GM21515 (cell line): ENCODE data around the gene APLN.
A peak's percentile ranks its signal among the peaks of the same experiment; 100 is the strongest.

Source experiments
- ATAC-seq: cut with Tn5 transposase; IDR thresholded peaks from one replicate; pipeline ENCODE4 v1.9.1; 2021; ENCODE audit not compliant: unreplicated experiment

The APLN gene

DNA sequence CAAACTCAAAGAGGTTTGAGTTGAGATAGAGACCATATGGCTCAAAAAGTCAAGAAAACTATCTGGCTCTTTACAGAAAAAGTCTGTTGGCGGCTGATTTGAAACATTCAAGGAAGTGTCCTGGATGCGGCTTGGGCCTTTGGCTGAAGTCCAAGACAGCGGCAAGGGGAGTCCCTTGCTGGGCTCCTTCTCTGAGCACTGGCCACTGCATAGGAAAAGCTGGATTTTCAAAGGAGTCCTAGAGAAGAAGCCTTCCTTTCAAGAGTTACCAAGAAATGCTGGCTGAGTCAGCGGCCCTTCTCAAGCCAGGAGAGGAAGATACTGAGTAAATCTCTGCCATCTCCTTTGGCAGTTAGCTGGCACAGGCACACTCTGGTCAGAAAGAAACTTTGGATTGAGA, 12.1 kb downstream of the APLN start:
- no peak for ATAC-seq

DNA sequence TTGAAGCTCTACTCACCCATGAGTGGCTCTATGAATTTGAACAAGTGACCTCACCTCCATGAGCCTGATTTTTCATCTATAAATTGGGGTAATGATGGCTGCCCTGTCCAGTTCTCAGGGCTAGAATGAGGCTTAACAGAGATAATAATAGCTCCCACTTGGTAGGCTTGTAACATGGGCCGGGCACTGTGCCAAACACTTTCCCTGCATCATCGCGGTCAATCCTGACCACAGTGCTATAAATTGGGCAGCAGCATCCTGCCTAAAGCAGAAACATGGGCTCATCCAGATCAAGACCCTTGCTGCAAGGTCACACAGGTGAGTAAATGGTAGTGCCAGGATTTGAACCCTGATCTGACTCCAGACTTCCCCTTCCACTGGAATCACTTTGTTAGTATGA, 12.8 kb downstream of the APLN start:
- no peak for ATAC-seq

DNA sequence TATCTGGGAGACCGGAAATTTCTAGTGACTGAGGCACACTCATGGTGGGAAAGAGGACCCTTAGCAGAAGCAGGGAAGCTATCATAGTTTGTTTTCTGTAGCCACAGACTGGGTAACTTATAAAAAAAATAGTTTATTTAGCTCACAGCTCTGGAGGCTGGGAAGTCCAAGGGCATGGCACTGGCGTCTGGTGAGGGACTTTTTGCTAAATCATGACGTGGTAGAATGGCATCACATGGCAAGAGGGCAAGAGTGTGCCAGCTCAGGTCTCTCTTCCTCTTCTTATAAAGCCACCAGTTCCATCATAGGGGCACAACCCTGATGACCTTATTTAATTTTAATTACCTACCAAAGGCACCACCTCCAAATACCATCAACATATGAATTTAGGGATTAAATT, 13.3 kb downstream of the APLN start:
- ATAC-seq = no peak

DNA sequence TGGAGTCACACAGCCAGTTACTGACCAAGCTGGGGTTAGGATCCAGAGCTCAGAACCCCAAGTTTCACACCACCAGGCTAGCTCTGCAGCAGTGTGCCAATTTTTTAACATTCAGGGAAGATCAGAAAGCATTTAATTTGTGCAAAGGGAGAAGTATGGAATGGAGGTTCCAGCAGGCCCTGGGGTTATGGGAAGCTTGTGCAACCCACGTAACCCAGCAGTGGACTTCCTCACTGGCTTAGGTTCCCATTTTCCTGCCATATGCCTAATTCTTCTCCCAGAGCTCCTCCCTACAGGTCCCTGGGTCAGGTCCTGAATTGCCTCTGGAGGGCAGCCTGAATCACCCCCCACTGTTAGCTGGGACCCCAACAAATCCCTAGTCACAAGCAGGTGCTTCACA, 14.0 kb downstream of the APLN start:
- ATAC-seq = no peak

DNA sequence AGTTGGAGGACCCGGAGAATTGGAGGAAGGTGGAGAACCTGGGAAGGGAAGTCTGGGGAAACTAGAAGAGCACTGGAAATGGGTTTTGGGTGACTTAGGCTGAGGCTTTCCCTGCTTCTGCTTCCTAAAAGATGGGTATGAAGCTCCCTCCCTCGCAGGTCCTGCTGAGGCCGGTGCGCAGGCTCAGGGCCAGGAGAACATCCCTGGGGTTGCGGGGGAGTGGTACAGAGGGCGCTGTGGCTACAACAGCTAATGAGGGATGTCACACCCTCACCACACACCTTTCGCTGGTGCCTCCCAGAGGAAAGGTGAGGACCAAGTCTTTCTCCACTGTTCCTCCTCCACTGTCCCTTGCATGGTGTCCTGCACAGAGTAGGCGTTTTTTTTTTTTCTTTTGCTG, 15.8 kb downstream of the APLN start:
- no peak for ATAC-seq

DNA sequence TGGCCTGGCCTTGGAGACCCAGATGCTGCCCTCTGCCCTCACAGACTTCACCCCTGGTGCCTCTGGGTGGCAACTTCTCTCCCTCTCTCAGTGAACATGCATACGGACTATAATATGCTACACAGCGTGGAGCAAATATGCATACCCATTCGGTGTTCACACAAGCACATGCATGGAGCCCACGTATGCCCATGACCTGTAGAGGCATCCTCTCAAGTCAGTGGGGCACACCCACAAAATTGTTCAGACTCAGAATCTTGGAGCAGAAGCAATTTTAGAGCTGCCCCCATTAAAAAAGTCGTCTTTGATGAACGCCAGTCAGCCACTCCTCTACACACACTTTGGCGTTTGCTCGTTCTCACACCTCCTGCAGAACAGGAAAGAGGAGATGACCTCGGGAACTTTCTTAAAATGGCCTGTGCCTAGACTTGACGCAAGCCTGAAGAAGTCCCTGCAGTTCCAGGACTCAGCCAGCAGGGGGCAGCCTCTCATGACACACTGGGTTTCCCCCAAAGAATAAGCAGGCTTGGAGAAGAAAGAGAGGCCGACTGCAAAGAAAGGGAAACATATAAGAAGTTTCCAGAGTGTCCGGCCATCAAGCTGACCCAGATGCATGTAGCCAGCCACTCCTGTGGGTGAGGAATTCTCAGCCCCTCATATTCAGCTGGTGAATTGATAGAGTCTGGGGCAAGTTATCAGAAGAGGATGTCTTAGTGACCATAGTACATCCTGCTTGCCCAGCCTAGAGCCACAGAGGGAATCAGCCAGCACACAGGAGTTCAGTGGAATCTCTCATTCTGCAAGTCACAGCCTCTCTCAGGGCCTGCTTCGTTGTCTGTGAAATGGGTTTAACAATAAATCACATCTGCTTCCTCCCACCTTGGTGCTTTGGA, 17.3 kb downstream of the APLN start:
- ATAC-seq = peak; percentile 64

DNA sequence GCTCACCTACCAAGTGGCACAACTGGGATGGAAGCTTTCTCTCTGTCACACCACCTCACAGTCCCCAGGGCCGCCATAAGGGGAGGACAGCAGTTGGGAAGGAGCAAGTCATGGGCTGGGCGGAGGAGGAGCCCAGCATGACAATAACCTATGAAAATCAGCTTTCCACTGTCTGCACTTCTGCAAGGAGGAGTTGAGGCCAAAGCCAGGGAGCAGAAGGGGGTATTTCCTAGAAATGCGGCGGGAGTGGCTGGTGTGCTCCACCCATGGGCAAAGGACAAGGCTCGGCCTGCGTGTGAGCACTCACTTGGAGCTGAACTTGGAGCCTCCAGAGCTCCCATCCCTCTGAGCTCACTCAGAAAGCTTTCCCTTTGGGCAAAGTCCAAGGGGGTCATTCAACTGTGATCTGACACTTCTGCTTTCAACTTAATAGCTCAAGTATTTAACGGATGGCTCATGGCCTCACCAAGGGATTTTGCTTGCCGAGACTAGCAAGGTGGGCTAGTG, 18.5 kb downstream of the APLN start:
- no peak for ATAC-seq

DNA sequence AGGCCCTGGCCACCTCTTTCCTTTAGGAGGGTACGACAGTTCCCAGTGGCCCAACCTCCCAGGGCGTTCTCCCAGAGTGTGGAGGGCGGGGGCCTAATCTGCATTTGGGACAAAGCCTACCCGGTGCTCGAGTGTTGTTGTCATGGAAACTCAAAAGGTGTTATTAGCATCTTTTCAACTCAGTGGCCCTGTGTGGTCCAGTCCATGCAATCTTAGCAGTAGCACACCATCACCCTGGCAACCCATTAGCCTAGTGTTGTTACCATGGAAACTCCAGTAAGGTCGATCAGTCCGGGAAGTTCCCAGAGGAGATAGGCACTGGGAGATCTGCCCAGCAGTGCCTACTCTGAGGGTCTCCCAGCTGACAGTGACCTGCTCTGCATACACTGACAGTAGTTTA, 20.2 kb downstream of the APLN start:
- ATAC-seq = no peak

DNA sequence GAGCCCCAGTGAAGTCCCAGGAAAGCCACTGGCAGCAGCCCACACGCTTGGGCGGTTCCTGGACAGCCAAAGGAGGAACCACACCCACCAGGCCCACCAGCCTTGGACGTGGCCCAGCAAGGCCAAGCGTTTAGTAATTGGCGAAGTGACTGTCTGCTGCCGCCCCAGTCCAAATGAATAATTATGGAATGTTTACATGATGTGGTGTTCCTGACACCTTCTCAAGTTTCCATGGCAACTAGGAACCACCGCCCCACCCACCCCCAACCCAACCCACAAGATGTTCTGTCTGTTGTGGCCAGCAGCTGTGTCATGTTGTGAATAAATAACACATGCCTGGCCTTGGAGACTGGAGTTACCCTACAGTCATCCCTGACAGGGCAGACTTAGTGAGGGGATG, 22.3 kb downstream of the APLN start:
- ATAC-seq = no peak

DNA sequence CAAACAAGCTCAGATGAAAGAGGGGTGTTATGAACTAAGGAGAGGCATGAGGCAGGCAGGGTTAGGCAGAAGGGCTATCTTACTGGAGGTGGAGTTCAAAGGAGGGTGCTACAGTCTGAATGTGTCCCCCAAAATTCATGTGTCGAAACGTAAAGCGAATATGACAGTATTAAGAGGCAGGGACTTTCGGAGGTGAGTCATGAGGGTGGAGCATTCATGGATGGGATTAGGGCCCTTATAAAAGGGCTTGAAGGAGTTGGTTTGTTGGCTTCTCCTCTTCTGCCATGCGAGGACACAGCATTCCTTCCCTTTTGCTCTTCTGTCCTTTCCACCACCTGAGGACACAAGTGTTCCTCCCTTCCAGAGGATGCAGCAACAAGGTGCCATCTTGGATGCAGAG, 22.9 kb downstream of the APLN start:
- no peak for ATAC-seq

DNA sequence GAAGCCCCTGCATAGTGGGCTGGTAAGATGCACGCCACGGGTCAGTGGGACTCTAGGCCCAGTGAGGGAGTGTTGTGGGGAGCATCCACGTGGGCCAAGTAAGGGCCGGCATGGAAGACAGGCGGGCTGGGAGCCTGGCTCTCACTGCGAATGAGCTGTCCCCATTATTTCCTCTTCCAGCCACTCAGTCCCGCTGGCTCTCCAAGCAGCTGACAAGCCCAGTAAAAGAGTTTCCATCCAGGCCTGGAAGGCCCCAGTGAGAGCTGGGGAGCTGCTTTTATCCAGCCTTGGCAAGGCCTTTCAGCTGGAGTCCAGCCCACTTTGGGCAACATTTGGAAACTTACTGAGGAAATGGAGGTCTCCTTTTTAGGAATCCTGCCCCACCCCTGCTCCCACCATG, 24.9 kb downstream of the APLN start:
- no peak for ATAC-seq

DNA sequence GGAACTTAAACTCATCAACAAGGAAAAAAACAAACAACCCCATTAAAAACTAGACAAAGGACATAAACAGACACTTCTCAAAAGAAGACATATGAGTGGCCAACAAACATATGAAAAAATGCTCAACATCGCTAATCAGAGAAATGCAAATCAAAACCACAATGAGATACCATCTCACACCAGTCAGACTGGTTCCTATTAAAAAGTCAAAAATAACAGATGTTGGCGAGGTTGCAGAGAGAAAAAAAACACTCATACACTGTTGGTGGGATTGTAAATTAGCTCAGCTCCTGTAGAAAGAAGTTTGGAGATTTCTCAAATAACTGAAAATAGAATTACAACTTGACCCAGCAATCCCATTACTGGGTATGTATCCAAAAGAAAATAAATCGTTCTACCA, 28.7 kb downstream of the APLN start:
- ATAC-seq = no peak

DNA sequence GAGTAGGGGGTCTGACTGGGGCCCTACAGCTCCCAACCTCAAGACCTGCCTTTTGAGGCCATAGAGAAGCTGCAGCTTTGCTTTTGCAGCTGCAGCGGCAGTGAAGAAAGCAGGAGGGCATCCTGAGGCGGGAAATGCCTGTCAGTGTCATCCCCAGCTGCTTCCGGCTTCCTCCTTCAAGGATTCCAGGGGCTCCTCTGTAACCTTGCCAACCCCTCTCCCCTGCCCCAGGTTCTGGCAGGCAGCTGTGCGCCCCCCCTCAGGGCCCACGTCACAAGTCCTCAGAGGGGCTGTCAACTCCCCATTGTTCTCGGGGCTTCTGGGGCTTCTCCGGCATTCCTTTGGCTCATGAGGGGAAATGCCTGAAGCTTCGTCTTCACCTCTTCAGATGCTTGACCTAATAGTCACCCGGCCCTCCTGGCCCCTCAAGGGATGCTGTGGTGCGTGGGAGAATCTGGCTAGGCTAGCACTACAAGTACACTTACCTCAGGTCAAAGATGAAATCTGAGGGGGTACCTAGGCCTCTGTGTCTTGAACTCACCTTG, 31.9 kb downstream of the APLN start:
- no peak for ATAC-seq

DNA sequence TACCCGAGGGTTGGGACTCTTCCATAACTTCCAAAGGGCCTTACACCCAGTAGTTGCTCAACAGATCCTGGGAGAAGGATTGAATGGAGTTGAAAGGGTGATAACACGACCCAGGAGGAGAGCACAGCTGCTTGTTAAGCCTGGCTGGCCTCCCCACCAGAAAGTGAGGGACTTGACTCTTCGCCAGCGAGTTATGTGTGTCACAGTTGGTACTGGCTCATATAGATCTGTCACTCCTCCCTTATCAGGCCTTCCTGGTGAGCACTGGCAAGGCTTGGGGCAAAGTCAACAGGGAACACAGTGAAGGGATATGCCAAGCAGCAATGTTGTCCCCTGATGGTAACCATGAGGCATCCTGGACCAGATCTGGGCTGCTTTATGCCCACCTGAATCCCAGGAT, 35.8 kb downstream of the APLN start:
- ATAC-seq = no peak

DNA sequence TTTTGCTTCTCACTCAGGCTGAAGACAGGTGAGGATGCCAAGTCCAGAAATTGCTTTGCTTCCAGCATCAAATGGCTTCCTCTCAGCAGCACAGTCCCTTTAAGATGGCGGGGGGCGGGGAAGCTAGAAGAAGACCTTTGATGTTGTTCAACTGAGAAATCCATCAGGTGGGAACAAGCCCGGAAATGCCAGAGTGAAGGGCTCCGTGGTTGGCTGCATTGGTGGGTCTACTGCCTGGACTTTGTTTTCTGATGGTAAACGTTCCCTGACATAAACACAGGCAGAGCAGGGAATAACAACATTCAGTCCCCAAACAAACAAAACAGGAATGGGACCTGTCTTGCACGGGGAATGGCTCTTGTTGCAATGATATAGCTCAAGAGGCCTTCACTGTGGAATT, 37.3 kb downstream of the APLN start:
- no peak for ATAC-seq

DNA sequence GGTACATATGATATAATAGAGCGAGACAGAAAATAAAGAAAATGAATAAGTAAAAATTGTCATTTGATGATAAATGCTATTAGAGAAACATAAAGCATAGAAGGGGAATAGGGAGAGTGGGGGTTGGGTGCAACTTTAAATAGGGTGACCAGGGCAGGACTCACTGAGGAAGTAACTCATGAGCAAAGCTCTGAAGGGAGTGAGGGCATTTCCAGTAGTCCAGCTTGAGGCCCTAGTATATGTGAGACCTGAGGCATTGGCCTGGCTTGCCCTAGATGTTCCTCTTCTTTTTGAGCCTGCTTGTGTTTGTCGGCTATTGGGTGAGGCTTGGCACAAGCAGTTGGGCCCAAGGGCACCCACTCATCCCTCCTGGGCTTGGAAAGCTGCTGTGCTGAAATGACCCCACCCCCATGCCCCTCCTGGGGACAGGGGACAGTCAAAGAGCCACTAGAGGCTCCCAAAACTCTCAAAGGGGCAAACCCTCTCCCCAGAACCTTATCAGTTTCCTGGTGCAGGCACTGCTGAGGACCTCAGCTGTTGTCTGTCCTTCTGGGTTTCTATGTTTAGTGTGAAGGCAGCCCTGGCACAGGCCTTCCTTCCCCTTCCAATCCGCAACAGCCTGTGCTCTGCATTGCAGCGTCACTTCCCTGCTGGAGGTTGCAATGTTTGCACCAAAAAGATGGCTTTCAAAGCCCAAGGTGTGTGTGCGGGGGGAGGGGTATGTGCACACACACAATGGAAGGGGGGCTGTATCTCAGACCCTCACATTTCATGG, 40.1 kb downstream of the APLN start:
- ATAC-seq = no peak

DNA sequence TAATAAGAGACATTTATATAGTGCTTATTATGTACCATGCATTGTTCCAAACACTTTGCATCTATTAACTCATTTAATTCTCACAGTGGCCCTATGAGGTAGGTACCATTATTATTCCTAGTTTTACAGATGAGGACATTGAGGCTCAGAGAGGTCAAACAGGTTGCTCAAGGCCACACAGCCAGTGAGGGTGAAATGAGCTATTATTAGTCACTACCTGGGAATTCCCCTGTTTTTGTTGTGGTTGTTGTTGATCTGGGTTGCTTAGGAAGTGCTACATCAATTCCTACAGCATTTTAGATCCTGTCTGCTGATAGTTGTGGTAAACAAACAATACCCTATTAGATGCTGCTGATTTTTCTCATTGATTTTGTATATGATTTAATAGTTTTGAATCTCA, 41.2 kb downstream of the APLN start:
- no peak for ATAC-seq

DNA sequence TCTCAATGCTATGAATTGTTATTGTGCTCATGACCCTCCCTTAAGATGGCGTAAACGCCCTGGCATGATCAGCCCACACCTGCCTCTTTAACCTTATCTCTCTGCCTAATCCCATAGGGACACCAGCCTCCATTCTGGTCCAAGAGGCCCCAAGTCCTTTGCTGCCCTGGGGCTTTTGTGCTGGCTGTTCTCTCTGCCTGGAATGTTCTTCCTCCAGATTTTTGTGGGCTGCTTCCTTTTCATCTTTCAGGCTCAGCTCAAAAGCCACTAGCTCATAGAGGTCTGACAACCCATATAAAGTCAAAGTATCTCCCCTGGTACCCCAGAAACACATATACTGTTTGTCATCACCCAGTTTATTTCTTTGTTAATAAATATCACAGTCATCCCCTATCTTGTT, 42.4 kb downstream of the APLN start:
- ATAC-seq = no peak

DNA sequence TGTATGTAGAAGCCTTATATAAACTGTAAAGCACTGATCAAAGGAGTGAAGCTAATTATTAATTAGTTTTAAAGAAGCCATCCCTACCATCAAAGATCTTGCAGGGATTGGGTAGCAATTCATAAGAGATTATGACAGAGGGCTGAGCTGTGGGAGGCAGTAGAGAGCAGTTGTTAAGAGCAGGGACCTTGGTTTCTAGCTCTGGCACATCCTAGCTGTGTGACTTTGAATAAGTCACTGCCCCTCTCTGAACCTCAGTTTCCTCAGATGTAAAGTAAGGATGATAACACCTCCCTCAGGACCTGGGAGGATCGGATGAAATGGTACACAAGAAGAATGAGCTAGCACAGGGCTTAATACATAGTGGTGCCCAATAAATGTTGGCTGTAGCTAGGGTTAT, 45.4 kb downstream of the APLN start:
- ATAC-seq = no peak

DNA sequence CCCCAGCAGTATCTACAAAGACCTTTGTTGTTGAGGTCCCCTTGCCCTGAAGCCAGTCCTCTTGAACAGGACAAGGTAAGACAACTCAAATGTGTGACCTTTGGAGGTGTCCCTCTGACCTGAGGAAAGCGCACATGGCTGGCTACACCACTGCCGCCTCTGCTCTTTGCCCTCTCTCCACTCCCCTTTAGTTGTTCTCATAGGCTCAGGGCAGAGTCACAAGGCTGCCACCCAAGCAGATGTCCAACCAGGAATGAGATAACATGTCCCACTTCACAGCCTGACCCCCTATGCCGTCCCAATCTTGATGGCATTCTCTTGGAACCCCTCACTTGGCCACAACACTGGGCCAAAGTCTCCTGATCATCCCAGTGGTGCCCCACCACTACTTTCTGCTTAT, 46.3 kb downstream of the APLN start:
- no peak for ATAC-seq

DNA sequence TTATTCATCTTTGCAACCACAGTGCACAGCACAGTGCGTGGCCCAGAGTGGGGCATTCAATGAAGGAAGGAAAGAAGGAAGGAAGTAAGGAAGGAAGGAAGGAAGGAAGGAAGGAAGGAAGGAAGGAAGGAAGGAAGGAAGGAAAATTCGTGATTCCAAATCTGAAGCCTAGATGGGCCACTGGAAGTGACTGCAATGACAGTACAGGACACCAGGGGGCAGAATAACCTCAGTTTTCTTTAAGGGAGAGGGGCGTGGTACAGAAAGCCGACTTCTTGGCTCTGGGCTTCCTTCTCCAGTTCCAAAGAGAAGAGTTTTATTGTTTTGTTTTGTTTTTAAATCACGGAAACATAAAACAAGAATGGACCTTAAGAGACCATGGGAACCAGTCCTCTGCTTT, 47.8 kb downstream of the APLN start:
- ATAC-seq = no peak

DNA sequence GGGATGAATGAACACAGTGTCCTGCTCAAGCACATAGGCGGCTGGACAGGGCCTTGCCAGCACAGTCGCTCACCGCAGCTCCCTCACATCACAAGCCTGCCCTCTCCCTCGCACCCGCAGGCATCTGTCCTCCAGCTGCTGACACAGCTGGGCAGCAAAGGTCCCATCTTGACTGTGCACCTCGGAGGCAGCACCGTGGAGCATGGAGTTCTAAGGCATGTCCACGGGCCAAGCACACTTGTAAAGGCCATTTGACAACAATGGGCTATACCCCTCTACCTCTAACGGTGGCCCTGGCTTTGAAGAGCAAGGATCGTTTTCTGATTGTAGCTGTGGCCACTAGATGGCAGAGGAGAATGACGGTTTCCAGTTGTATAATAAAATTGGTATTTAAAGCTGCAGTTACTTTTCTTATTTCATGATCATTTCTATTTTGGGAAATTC, 53.8 kb downstream of the APLN start:
- ATAC-seq = no peak
